ENCODE data around the gene SLC25A2.

DNA sequence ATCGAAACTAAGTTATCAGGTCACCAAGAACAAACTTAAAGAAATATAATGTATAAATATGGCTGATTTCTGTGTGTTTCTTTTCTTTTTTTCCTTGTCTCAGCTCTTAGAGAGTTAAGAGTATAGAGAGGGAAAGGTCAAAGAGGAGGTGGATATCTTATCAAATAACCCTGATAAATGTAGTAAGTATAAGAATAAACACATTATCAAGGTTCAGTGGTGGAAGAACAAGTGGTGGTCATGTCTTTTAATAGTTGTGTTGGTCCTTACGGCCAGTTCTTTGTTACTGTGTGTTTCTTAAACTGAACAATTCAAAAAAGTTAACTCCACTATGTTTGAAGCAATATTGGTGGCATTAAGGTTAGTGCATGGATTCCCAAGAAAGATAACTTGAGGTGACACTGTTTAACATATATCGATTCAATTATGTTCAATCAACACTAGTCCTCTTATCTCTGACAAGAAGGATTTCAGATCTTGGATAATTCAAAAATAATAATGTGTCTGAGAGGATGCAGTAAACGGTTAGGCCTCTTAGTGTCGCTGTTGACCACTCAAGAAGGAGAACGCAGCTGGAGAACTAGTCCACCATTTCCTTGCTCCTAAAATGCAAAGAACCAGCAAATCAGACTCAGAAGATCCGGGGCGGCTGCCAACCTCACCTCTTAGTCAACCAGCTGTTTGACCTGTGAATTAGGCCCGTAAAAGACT is 39.5 kb upstream of the SLC25A2 start, which contains the start of gene PCDHGA3:
- TF ChIP-seq, protein P1, sequence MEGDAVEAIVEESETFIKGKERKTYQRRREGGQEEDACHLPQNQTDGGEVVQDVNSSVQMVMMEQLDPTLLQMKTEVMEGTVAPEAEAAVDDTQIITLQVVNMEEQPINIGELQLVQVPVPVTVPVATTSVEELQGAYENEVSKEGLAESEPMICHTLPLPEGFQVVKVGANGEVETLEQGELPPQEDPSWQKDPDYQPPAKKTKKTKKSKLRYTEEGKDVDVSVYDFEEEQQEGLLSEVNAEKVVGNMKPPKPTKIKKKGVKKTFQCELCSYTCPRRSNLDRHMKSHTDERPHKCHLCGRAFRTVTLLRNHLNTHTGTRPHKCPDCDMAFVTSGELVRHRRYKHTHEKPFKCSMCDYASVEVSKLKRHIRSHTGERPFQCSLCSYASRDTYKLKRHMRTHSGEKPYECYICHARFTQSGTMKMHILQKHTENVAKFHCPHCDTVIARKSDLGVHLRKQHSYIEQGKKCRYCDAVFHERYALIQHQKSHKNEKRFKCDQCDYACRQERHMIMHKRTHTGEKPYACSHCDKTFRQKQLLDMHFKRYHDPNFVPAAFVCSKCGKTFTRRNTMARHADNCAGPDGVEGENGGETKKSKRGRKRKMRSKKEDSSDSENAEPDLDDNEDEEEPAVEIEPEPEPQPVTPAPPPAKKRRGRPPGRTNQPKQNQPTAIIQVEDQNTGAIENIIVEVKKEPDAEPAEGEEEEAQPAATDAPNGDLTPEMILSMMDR (IDR thresholded peaks at IDR 0.05), result no peak
- TF ChIP-seq POLR2A (IDR thresholded peaks at IDR 0.05) (no peak), EP300 (IDR thresholded peaks at IDR 0.05) (no peak), POLR2AphosphoS5 (IDR thresholded peaks at IDR 0.05) (no peak)
